Measurements from ENCODE around the gene TSGA10IP. TPM values are rescaled to one million over a fixed set of nuclear protein-coding genes. Genes with fewer than 3 reads are reported as not detected.
A peak's percentile ranks its signal among the peaks of the same experiment; 100 is the strongest.

TSGA10IP gene
- total RNA-seq, 1 donor from 2014 or later: not detected

- no peak for DNase-seq (ENCODE audit: low read depth)
Measured at GRCh38 chr11:65917434-65918210, 27.7 kb upstream of the TSGA10IP start.

GRCh38 chr11:65918211-65919140 lies 26.8 kb upstream of the TSGA10IP start, which contains the start of gene C11orf68:
Gene C11orf68 (minus strand): TSS chr11:65919062. CDS start chr11:65919031, 31 bp downstream.
- no peak for DNase-seq (ENCODE audit: low read depth)

- peak; percentile 87 for DNase-seq (ENCODE audit: low read depth)
Measured at GRCh38 chr11:65919141-65919572, 26.1 kb upstream of the TSGA10IP start, which contains the start of gene DRAP1. Gene DRAP1 (plus strand): TSS chr11:65919426. CDS start chr11:65919502, 76 bp downstream.

- DNase-seq (ENCODE audit: low read depth): no peak
Measured at GRCh38 chr11:65919573-65920371, 25.5 kb upstream of the TSGA10IP start.

- no peak for DNase-seq (ENCODE audit: low read depth)
Measured at GRCh38 chr11:65920372-65920802, 24.9 kb upstream of the TSGA10IP start.

- DNase-seq (ENCODE audit: low read depth): no peak
Measured at GRCh38 chr11:65921033-65921555, 24.2 kb upstream of the TSGA10IP start.

GRCh38 chr11:65921876-65922275 lies 23.4 kb upstream of the TSGA10IP start:
- DNase-seq (ENCODE audit: low read depth): no peak

GRCh38 chr11:65922565-65922964 lies 22.7 kb upstream of the TSGA10IP start:
- no peak for DNase-seq (ENCODE audit: low read depth)

GRCh38 chr11:65925397-65925796 lies 19.9 kb upstream of the TSGA10IP start:
- DNase-seq (ENCODE audit: low read depth): no peak

- DNase-seq (ENCODE audit: low read depth): no peak
Measured at GRCh38 chr11:65927904-65928397, 17.3 kb upstream of the TSGA10IP start.

- DNase-seq (ENCODE audit: low read depth): no peak
Measured at GRCh38 chr11:65928667-65929066, 16.6 kb upstream of the TSGA10IP start.

- DNase-seq (ENCODE audit: low read depth): no peak
Measured at GRCh38 chr11:65931773-65932557, 13.3 kb upstream of the TSGA10IP start.

- no peak for DNase-seq (ENCODE audit: low read depth)
Measured at GRCh38 chr11:65932558-65932919, 12.7 kb upstream of the TSGA10IP start.

GRCh38 chr11:65934014-65934413 lies 11.3 kb upstream of the TSGA10IP start:
- no peak for DNase-seq (ENCODE audit: low read depth)

GRCh38 chr11:65937766-65938165 lies 7.5 kb upstream of the TSGA10IP start:
- DNase-seq (ENCODE audit: low read depth): no peak

GRCh38 chr11:65941720-65942310 lies 3.5 kb upstream of the TSGA10IP start:
- no peak for DNase-seq (ENCODE audit: low read depth)

GRCh38 chr11:65942531-65942930 lies 2.7 kb upstream of the TSGA10IP start:
- DNase-seq (ENCODE audit: low read depth): no peak

- DNase-seq (ENCODE audit: low read depth): no peak
Measured at GRCh38 chr11:65944191-65944590, 1.1 kb upstream of the TSGA10IP start.

GRCh38 chr11:65944767-65945166 lies 513 bp upstream of the TSGA10IP start:
- no peak for DNase-seq (ENCODE audit: low read depth)

Measured in renal cortical epithelial cell (primary cell).